G401 (cell line): ENCODE data around the gene KANSL3. TPM values are rescaled to one million over a fixed set of nuclear protein-coding genes. Genes with fewer than 3 reads are reported as not detected.
"Not testable (repeated sequence)": the region's sequence is repeated elsewhere in the genome, so short reads cannot be mapped to it uniquely, and the experiment has no call there.

Source experiments
- DNase-seq: peaks from one replicate; pipeline ENCODE4 v3.0.0-alpha.2; 2015; ENCODE audit warnings: low spot score
- in situ Hi-C: cut with HindIII; loops from 2 replicates; pipeline ENCODE4 v1.10.0; 2016; ENCODE audit warnings: low sequenced_read_pairs, mixed read lengths
- total RNA-seq: library from RNA; depleted of rRNA; stranded (reverse); fragments of >200 nt; shearing (Covaris generic); gene quantifications from 2 replicates; pipeline ENCODE4 v1.2.3, GENCODE V29; 2014; rRNA removed

KANSL3 gene
- 17.7 and 33.5 TPM in 2 replicates for total RNA-seq

DNA sequence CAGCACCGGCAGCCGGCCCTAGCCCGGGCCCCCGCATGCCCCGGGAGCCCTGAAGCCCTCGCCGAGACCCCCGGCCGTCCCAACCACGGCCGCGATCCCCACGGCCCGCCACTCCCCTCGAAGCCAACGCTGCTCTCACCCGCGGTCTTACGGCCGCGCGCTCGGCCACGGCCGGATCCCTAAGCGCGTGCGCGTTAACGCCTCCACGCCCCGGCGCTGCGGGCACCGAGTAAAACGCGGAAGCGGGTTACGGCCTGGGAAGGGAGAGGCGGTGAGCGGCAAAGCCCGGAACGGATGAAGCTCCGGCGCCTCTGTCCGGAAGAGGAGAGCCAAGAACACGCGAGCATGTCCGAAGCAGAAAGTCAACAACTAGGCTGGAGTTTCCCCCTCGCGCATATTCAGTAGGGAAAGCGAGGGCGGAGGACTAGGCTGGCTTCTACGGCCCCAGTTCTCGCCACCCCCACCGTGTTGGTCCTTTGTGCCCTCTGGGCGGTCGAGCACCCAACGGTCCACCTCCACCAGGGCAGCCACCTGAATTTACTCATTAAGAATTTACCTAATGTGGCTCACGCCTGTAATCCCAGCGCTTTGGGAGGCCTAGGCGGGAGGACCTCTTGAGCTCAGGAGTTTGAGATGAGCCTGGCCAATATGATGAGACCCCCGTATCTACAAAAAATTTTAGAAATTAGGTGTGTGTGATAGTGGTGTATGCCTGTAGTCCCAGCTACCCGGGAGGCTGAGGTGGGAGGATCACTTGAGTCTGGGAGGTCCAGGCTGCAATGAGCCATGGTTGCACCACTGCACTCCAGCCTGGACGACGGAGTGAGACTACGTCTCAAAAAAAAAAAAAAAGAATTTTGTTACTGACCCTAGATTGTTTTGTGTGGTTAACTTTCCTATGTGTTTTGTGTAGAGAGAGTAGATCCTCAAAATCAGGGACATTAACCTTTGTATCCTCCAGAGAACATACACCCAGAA, at the start of gene KANSL3:
Gene KANSL3, minus strand, starts transcription at position 169 of the 978 bp plus-strand sequence. CDS start 1,177 bp downstream, outside the sequence.
- in situ Hi-C loops, result no loop called here

DNA sequence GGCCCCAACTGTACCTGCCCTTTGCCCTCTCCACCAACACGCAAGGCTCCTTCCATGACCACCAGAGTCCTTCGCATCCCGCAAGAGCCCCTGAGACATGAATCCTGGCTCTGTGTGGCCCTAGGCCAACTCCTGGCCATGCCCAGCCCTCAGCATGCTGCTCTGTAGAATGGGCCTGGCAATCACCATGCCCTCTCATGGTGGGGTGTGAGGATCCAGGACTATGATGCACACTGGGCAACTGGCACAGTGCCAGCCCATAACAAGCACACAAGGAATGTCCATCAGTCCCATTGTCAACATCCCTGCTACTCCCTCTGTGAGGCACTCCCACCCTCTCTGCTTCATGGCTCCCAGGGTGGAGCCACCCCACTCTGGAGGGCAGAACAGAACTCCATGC, 49.2 kb upstream of the KANSL3 start:
- in situ Hi-C loops, result no loop called here

More for the DNA sequence above, at the start of gene KANSL3:
- peak; percentile 88 for DNase-seq

DNA sequence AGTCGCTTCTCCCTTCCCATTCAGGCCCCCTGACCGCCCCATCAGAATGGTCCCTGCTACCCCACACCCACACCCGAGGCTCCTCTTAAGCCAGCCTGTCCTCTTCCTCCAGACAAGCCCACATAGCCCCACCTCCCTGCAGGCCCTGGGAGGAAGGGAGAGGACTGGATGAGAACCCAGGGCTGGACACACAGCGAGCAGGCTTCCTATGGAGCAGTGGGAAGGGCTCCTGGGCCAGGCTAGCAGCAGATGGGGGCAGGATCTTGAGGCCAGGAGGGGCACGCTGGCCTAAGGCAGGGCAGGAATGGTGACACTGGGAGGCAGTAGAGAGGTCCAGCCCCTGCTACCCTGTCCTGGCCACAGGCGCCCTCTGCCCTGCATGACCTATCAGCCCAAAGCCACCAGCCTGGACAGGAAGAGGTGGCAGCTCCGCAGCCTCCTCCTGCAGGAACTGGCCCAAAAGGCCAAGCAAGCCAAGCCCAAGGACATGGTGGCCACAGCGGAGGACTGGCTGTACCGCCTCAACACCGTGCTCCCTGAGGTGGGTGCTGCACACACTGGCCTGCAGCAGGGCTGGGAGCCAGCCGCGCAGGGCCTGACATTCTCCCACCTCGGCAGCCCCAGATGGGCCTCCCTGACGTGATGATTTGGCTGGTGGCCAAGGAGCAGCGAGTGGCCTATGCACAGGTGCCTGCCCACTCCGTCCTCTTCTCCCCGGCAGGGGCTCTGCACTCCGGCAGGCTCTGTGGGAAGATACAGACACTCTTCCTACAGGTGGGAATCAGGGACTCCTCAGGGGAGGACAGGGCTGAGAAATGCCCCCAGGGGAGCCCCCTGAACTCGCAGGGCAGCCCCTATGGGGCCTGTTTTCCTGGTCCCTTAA, 47.7 kb upstream of the KANSL3 start:
- in situ Hi-C loops, result no loop called here
- peak; percentile 63 for DNase-seq

More for the DNA sequence above, 49.2 kb upstream of the KANSL3 start:
- no peak for DNase-seq

DNA sequence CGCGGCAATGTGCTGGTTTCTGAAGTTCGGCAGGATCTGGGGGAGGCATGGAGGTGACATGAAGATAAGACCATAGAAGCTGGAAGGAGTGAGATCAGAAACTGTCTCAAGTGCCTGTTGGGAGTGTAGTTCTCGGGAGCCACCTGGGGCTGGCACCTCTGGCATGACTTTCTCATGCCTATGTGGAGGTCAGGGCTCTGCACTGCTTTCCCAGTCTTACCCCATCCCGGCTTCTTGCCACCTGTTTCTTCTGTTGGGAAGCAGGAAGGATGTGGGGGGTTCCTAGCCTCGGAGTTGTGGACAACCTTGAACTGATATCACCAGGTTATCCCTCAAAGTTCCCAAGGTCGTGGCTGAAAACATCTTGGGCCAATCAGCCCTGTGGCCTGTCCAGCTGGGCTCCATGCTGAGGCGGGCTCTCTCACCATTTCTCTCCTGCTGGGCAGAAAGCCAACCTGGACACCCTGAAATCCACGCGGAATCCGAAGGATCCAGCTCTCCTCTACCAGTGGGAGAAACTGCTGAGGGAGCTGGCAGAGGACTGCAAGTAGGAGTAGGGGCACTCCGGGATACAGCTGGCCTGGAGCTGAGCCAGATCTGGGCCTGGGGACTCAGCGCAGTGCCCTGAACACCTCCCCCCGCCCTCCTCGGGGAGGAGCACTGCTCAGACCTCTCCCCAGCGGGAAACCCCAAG, 46.9 kb upstream of the KANSL3 start:
- peak; percentile 3 for DNase-seq
- in situ Hi-C loops, result no loop called here

DNA sequence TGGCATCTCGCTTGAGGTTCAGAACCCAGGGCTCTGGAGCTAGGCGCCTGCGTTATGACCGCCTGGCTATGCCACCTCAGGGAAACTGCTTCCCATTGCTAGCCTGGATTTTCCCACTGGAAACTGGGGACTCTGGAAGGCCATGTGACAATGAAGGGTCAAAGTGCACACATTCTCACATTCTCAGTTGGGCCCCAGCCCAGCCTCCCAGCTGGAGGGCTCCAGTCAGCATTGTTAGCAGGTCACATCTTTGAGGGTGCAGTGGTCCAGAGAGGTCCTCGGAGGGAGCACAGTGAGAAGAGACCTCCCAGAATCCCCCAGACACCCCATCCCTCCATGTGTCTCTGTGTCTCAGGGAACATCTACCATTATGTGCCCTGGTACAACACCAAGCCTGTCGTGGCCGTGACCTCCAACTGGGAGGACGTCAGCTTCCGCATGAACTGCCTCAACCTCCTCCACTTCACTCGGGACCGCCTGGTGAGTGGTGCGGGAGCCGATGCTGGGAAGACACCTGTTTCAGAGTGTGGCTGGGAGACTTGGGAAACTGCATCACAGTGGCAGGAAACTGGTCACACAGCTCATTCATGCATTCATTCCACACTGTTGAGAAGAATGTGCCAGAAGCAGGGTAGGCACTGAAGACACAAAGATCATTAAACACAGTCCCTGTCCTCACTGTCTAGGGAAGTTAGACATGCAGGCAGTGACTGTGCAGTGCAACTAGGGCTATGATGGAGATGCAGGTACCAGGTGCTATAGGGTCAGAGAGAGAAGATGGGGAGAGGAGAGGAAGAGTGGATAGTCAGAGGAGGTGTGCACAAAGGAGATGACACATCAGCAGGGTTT, 46.1 kb upstream of the KANSL3 start:
- in situ Hi-C loops, result no loop called here
- no peak for DNase-seq

DNA sequence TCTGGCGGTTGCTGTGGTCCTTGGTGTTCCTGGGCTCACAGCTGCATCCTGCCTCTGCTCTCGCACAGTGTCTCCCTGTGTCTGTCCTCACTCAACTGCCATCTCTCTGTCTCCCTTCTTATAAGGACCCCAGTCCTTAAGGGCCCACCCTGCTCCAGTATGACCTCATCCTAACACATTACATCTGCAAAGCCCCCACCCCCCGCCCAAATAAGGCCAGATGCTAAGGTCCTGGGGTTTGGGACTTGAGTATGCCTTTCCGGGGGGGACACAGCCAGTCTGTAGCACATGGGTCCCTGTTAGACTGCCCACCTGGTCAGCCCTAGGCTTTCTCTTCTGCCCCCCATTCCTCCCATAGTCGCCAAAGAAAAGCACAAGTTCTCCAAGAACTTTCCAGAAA, 45.2 kb upstream of the KANSL3 start:
- no peak for DNase-seq
- in situ Hi-C loops, result no loop called here

DNA sequence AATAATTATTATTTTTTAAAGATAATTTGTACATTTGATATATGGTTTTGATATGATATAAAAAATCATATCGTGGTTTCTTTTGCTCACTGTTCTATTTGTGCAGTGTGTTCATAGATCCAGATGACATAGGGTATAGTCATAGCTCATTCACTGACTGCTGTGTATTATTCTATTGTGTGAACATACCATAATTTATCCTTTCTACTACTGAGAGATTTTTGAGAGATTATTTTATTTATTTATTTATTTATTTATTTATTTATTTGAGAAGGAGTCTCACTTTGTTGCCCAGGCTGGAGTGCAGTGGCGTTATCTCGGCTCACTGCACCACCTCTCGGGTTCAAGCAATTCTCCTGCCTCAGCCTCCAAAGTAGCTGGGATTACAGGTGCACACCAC, 43.4 kb upstream of the KANSL3 start:
- no peak for DNase-seq
- in situ Hi-C loops, result no loop called here

DNA sequence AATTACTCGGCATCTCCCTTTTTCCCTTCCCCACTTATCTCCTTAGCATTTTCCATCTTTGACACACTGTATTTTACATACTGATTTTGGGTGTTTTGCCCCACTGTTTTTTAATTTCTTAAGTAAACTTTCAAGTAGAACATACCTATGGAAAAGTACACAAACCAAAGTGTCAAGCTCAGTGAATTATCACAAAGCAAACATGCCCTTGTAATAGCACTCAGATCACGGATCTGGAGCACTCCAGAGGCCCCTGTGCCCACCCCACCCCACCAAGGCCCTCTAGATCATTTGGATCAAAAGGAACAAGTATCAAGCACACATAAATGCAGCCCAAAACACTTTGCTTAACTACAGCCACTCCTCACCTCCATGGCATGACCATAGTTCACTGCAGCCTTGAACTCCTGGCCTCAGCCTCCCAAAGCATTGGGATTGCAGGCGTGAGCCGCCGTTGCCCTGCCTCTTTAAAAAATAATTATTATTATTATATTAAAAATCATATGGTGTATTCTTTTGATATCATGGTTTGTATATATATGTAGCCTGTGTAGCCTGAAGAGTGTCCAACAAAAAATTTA, 42.5 kb upstream of the KANSL3 start:
- no peak for DNase-seq
- in situ Hi-C loops, result no loop called here

DNA sequence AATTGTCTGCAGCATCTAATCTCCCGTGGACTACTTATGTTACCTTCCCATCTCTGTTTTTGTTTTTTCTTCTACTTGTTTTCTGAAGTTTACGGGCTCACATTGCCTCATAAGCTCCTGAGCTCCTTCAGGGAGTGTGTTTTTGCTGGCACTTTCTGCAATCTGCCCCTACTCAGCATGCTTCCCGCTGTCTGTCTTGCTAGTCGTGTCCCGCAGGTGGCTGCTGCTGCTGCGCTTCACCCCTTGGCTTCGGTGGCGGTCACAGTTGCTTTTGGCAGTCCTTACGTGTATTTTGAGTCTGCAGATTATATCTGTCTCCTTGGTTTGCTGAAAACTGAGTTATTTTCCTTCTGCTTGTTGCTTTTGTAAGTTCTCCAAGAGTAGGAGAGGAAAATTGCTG, 41.7 kb upstream of the KANSL3 start:
- no peak for DNase-seq
- in situ Hi-C loops, result no loop called here

DNA sequence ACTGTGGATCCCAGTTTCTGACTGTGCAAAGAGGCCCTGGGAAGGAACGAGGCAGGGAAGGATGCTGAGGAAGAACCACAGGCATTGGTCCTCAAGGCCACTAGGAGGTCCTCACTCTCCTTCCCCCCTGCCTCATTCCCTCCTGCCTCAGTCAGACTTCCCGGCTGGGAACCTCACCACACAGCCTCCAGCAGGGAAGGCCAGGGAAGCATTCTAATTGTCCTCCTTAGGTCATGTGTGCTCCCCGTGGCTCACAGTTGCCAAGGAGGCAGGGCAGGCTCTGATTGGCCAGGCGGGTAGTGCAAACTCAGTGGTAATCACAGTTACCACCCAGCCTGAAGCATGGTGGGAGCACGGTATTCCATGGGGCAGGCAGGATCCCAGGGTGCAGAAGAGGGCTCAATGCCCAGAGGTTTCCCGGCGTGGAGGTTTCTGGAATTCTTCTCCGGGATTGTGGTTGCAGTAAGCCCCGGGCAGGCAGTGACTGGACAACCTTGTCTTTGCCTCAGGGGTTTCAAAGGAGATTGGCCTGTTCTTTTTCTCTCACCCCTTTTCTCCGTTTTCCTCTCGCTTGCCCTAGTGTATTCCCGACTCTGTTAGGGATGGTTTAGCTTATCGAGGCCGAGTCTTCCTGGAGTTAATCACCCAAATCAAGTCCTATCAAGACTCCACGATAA, 31.6 kb upstream of the KANSL3 start:
- no peak for DNase-seq
- in situ Hi-C loops, result no loop called here

DNA sequence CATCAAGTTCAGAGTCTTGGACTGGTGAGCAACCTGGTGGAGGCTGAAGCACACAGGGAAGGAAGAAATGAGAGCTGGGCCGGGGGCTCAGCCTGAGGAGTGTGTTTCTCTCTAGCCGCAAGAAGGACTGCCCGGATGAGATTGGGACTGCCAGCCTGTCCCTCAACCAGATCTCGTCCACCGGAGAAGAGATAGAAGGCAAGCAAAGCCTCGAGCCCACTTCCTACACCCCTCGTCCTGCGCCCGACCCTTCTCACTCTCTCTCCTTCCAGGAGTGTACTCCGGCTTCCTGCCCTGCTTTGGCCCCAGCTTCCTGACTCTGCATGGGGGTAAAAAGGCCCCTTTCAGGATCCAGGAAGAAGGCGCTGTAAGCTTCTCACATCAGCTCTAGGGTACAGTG, 30.7 kb upstream of the KANSL3 start:
- DNase-seq, result no peak
- in situ Hi-C loops, result no loop called here

DNA sequence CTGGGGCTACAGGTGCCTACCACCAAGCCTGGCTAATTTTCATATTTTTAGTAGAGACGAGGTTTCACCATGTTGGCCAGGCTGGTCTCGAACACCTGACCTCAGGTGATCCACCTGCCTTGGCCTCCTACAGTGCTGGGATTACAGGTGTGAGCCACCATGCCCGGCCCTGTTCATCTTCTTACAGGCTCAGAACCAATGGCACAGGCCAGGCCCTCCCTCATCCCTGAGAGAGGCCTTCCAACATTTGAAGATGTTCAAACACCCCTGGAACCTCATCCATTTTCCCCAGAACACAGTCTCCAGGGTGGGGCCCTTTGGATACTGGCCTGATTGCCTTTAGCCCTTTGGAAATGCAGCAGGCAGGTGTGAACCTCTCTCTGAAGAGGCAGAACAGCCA, 27.6 kb upstream of the KANSL3 start:
- in situ Hi-C loops, DNase-seq: not testable (repeated sequence)

DNA sequence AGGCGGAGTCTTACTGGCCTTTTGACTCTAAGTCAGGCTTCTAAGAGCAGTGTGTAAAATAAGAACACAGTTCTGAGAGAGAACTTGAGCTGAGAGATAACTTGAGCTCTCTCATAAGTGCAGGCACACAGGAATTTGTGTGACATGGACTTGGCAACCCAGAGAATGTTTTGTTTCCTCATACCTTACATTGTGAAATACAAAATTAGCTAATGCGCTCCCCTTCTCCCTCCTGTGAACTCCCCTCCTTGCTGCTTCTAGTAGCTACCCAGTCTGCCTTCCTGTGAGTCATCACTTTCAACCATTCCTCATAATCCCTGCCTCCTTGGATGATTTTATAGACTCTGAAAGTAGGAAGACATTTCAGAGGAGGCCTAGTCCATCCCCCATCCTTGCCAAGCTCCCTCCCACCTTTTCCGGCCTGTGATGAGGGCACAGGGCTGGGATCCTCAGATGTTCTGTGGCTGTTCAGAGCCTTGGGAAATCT, 27.0 kb upstream of the KANSL3 start:
- in situ Hi-C loops, result no loop called here
- DNase-seq, result no peak

DNA sequence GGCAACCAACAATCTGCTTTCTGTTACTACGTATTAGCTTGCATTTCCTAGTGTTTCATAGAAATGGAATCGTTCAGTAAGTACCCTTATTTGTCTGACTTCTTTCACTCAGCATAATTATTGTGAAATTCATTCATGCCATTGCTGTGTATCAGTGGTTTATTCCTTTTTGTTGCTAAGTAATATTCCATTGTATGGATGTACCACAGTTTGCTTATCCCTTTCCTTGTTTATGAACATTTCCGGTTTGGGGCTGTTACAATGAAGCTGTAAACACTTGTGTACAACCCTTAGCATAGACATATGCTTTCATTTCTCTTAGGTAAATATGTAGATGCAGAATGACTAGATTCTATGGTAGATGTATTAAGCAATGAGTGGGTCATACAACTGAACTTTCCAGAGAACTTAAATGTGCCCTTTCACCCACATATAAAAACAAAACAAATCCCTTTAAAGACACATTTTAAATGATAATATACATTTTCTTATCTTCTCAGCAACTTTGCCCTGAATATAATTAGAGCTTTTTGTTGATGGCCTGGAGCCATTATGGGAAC, 26.3 kb upstream of the KANSL3 start:
- in situ Hi-C loops, result no loop called here
- DNase-seq, result no peak

DNA sequence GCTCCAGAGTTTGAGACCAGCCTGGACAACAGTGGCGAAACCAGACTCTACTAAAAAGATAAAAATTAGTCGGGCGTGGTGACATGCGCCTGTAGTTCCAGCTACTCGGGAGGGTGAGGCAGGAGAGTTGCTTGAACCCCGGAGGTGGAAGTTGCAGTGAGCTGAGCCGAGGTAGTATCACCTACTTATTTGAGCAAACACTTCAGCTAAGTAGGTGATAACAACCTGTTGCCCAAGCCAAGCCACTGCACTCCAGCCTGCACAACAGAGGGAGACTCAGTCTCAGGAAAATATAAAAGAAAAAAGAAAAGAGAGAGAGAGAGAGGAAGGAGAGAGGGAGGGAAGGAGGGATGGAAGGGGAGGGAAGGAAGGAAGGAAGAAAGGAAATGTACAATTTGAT, 25.7 kb upstream of the KANSL3 start:
- no peak for DNase-seq
- in situ Hi-C loops, result no loop called here

DNA sequence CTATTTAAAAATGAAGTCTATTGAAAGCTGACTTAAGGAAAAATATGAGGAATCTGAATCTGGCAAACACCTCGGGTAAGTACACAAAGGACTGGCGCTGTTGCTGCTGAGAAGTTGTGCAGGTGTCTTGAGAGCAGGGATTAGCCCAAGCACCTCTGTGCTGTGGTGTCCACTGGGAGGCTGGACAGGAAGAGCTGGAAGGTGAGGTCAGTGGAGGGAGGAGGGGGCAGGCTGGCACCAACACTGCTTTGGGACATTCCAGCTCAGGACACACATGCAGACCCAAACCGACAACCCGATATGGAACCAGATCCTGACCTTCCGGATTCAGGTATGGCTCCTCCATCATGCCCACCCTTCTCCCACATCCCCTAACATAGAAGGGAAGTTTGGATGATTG, 25.1 kb upstream of the KANSL3 start:
- in situ Hi-C loops, result no loop called here
- no peak for DNase-seq

DNA sequence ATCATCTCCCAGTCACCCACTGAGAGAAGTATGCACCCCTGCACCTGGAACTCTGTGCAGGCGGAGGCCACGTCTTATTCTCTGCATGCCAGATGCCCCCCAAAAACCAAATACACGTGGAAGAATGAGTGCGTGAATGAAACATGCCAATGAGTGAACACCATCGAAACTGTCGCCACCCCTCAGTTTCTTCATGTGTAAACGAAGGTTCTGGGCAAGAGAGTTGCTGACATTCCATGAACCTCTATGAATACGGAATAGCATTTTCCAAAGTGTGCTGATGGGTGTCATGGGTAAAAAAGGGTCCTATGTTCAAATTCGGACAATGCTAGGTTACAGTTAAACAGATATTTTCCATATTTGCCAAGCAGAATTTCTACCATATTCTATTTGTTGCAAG, 24.2 kb upstream of the KANSL3 start:
- no peak for DNase-seq
- in situ Hi-C loops, result no loop called here
